Medulla oblongata (tissue), 1 donor: Measurements from ENCODE around the gene ME2.
"Not testable (repeated sequence)": the region's sequence is repeated elsewhere in the genome, so short reads cannot be mapped to it uniquely, and the experiment has no call there.

Source experiments
- DNase-seq: peaks from one replicate; pipeline ENCODE4 v3.0.0-alpha.2; 2015; ENCODE audit errors: extremely low spot score

ME2 gene

GRCh38 chr18:50878345-50879301 is at the start of gene ME2:
Gene ME2, plus strand, starts transcription at chr18:50879118. Its CDS starts 16,703 bp downstream, at chr18:50895821.
- peak; percentile 94 for DNase-seq

DNA sequence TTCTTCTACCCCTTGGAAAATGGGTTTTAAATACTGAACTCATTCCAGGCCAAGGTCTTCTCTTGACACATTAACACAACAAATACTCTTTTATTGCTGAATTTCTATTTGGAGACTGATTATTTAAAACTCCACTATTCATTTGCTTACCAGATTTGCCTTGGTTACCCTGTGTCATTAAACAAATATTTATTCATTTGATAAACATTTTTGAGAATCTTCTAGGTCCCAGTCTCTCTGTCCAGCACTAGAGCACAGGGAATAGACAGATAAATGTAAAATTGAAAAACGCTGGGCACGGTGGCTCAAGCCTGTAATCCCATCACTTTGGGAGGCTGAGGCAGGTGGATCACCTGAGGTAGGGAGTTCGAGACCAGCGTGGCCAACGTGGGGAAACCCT is 49.3 kb upstream of the ME2 start:
- no peak for DNase-seq

DNA sequence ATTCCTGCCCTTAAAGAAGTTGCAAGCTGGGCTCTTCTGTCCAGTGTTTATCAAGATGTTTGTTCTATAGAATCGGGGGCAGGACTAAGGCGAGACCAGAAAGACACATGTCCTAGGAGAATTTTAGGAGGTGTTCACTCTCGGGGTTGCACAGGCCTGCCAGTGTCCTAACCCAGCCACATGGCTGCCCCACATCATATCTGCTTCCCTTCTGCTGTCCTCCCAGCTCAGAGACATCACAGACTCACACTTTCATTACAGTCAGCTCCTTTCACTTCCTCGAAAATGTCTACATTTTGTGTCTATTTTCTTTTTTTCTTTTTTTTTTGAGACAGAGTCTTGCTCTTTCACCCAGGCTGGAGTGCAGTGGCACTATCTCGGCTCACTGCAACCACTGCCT is 48.4 kb upstream of the ME2 start:
- DNase-seq = peak; percentile 79

DNA sequence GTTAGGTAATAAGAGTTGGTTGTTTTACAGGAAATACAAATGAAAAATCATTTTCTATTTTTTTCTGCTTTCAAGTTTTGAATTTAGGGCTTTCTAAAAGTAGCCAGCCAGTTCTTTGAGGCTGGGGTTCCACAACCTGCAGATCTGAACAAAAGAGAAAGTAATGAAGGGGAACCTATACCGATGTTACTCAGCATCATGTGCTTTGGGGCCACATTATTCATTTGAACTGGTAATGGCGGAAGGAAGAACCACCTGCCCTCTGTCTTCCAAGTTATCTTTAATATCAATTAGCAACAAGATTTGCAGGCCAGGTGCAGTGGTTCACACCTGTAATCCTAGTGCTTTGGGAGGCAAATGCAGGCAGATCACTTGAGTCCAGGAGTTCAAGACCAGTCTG is 46.2 kb upstream of the ME2 start:
- no peak for DNase-seq

DNA sequence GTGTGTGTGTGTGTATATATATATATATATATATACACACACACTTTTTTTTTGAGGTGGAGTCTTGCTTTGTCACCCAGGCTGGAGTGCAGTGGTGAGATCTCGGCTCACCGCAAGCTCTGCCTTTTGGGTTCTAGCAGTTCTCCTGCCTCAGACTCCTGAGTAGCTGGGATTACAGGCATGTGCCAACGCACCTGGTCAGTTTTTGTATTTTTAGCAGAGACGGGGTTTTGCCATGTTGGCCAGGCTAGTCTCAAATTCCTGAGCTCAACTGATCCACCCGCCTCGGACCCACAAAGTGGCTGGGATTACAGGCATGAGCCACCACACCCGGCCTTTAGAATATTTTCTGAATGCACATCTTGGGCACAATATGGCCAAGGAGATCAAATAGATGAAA is 45.4 kb upstream of the ME2 start:
- not testable (repeated sequence) for DNase-seq

- peak; percentile 63 for DNase-seq
Measured at GRCh38 chr18:50836521-50836957, 42.4 kb upstream of the ME2 start.

DNA sequence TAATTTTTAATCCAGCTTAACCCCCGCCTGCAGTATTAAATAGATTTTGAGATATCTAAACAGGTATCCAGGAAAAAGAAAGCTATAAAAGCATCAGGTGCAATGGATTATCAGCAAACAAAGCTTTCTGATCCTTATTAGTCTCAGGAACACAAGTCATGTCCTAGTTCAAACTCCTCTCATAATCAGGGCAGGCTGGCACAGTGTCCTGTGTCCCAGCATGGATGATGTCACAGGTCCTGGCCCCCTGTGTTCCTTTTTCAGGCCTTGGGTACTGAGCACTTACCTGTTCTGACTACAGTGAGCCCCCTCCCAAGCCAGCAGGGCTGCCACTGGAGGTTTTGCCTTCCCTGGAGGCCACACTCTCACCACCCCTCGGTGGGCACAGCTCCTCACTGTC is 39.6 kb upstream of the ME2 start:
- DNase-seq = no peak

GRCh38 chr18:50839996-50840395 is 38.9 kb upstream of the ME2 start:
- no peak for DNase-seq

GRCh38 chr18:50842846-50843245 is 36.1 kb upstream of the ME2 start:
- DNase-seq = no peak

- no peak for DNase-seq
Measured at GRCh38 chr18:50844554-50844953, 34.4 kb upstream of the ME2 start.

- no peak for DNase-seq
Measured at GRCh38 chr18:50844960-50845359, 34.0 kb upstream of the ME2 start.

- no peak for DNase-seq
Measured at GRCh38 chr18:50847192-50847591, 31.7 kb upstream of the ME2 start.

- DNase-seq = no peak
Measured at GRCh38 chr18:50848061-50848551, 30.8 kb upstream of the ME2 start.

- no peak for DNase-seq
Measured at GRCh38 chr18:50848991-50849390, 29.9 kb upstream of the ME2 start.

DNA sequence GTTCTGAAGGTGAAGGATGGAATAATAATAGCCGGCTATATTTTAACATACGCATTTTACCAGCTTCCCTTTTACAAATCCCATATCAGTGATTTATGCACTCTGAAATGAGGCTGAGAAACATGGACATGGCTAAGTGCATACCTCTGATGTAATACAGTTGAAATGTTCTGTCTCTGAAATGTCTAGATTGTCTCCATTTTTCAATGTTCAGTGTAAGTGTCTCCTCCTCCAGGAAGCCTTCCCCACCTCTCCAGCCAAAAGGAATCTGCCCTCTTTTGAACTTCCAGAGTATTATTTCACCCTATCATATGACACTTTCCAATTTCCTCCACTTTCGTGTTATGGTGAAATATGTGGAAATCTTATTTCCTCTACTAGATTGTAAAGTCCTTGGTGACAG is 29.5 kb upstream of the ME2 start:
- no peak for DNase-seq

DNA sequence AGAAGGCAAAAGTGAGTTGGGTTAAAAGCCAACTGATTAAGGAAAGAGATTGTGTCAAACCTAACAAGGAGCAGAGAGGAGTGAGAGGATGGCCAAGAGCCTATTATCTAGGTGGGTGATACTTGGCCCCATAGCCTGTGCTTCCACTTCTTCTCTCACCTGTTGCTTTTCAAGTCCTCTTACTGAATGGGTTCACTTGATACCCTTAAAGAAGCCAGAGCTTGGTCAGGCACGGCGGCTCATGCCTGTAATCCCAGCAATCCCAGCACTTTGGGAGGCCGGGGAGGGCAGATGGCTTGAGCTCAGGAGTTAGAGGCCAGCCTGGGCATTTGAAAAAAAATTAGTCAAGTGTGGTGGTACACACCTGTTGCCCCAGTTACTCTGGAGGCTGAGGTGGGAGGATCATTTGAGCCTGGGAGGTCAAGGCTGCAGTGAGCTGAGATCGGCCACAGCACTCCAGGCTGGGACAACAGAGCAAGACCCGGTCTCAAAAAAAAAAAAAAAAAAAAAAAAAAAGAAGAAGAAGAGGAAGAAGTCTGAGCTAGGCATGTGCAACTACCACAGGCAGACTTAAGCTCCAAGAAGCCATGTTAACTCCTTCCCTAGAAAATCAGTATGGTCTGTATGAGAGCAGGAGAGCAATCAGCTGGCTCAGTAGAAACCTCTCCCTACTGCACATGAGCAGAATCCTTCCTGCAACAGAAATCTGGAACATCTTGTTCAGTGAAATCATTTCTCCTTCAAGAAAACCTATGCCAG is 28.4 kb upstream of the ME2 start:
- no peak for DNase-seq

GRCh38 chr18:50853863-50854271 is 25.1 kb upstream of the ME2 start:
- DNase-seq = peak; percentile 26

GRCh38 chr18:50855976-50856757 is 22.8 kb upstream of the ME2 start:
- DNase-seq = no peak

- not testable (repeated sequence) for DNase-seq
Measured at GRCh38 chr18:50857166-50857565, 21.8 kb upstream of the ME2 start.

- DNase-seq = no peak
Measured at GRCh38 chr18:50857694-50858093, 21.2 kb upstream of the ME2 start.

DNA sequence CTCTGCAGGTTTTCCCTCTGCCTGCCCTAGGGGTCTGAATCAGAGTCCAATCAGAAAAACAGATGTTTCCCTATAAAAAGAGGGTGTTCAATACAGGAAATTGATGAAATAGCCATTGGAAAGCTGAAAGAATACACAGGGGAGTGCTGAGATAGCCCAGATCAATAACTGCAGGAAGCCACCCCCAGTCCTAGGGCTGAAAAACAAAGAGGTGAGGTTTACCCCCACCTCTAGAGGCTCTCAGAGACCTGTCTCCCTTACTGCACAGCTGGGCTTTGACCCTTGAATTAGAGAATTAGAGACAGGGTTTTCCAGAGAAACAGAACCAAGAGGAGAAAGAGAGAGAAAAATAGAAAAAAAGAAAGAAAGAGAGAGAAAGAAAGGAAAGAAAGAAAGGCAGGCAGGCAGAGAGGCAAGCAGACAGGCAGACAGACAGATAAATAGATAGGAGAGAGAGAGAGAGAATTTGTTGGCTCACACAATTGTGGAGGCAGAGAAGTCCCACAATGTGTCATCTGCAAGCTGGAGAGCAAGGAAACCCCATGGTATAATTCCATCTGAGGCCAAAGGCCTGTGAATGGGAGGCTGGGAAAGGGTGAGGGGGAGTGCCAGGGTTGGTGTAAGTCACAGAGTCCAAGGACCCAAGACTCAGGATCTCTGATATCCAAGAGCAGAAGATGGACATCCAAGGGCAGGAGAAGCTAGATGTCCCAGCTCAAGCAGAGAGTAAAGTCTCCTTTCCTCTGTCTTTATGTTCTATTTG is 18.9 kb upstream of the ME2 start:
- no peak for DNase-seq
